GM12873 (cell line): ENCODE measurements around the gene MYO3B.

Source experiments
- CTCF ChIP-seq: IDR thresholded peaks from 2 replicates; pipeline ENCODE4 v1.5.1; 2012; ENCODE audit warnings: low read depth, mild to moderate bottlenecking, moderate library complexity, low read length, control low read depth; ENCODE audit not compliant: insufficient read depth; ENCODE audit errors: missing control alignments

The MYO3B gene

DNA sequence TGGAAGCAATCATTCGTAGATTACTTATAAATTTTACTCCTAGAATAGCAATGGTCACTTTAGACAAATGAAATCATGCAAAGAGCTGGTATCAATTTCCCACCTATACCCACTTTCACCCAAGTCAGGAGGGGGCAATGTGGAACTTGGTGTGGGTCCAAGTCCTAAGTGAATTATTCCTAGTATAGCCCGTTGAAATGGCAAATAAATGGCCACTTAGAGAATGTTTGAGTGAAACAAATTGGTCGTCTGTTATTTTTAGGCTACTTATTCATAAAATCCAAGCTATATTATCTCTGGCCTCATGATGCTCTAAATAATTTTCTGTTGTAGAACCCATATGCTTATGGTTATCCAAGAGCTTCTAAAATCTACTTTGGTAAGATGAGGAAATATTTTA is 98.1 kb downstream of the MYO3B start:
- no peak for TF ChIP-seq CTCF

- no peak for TF ChIP-seq CTCF
These were observed 99.1 kb downstream of the MYO3B start for GRCh38 chr2:170276925-170277629.

GRCh38 chr2:170277951-170278350 is 100.0 kb downstream of the MYO3B start:
- no peak for TF ChIP-seq CTCF

DNA sequence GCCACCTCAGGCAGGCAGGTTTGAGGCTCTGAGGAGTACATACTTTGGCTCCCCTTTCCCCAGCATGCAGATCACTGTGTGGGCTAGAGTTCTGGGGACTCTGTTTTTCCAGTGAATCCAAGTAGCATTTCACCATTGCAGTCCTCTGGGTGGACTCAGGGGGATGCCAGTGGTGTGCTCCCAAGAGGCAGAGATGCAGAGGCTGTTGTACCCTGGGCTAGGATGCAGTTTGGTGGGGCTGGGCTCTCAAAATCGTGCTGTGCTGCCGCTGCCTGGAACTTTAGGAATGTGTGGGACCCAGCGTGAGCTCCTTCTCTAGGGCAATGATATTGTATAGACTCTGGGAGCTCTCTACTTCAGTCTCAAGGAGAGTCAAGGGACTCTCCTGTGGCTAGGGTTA is 104.9 kb downstream of the MYO3B start:
- no peak for TF ChIP-seq CTCF

GRCh38 chr2:170284205-170284604 is 106.3 kb downstream of the MYO3B start:
- TF ChIP-seq CTCF = no peak

GRCh38 chr2:170288859-170289258 is 110.9 kb downstream of the MYO3B start:
- no peak for TF ChIP-seq CTCF

DNA sequence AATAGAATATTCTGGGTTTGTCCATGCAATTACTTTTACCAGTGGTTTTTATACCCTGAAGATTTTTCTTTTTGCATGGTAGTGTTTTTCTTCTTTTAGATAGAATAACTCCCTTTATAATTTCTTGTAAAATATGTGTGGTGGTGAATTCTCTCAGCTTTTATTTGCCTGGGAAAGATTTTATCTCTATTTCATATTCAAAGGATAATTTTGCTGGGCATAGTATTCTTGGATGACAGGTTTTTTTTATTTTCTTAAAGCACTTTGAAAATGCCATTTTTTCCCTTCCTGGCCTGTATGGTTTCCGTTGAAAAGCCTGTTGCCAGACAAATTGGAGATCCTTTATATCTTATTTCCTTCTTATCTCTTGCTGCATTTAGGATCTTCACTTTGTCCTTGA is 113.5 kb downstream of the MYO3B start:
- no peak for TF ChIP-seq CTCF

DNA sequence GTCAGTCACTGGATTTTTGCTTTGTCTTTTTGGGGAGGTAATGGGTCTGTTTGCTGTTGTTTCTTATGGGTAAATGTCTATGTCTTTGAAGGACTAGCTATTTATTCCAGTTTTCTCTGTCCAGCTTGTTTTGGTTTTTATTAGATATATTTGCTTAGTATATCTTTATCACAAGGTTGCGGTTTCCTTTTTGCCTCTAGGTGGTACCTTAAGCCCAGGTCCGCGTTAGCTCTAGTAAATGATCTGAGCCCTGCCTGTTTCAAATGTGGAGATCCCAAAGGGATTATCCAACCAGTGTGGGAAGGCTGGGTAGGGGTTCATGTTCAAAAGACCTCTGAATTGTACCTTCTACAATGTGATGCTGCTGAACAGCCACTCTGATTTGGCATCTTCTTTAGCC is 114.5 kb downstream of the MYO3B start:
- no peak for TF ChIP-seq CTCF
